Astrocyte (in vitro differentiated cells and primary cell): Measurements from ENCODE around the gene H6PD.

Experiments
- CTCF ChIP-seq: IDR thresholded peaks from 2 replicates; pipeline ENCODE4 v1.5.1; 2011; ENCODE audit warnings: low read depth, mild to moderate bottlenecking, inconsistent platforms, low read length, moderate library complexity; ENCODE audit not compliant: insufficient read depth
- EZH2 ChIP-seq: IDR thresholded peaks from 2 replicates; pipeline ENCODE4 v1.6.1; 2012; ENCODE audit warnings: mild to moderate bottlenecking, low read length, inconsistent platforms; ENCODE audit not compliant: insufficient read depth

DNA sequence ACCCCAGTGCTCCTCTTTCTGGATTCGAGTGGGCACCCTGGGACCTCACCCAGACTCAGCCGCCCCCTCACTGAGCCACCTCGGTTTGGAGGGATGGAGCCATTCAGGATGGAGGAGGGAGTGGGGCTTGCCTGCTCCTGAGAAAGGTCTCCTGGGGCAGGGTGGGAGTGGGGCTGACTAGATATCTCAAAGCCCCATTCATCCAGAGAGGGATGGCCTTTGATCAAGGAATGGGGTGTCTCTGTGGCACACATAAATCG, 48.1 kb downstream of the H6PD start:
- TF ChIP-seq CTCF (no peak), EZH2 (no peak)
